HepG2 (cell line): Measurements from ENCODE around the gene TOB1. TPM values are rescaled to one million over a fixed set of nuclear protein-coding genes. Genes with fewer than 3 reads are reported as not detected.

ENCODE experiments used
- CBX1 ChIP-seq: IDR thresholded peaks from one replicate; pipeline ENCODE4 v1.6.1; 2016; ENCODE audit warnings: antibody characterized with exemption, low read depth
- DBP ChIP-seq: sonication (generic); formaldehyde crosslinking; IDR thresholded peaks from 2 replicates; pipeline ENCODE4 v1.4.0; 2020; ENCODE audit warnings: missing genetic modification reagents; ENCODE audit errors: not compliant biosample characterization
- HDAC1 ChIP-seq: sonication (generic); formaldehyde crosslinking; IDR thresholded peaks from 2 replicates; pipeline ENCODE4 v1.5.1; 2020; ENCODE audit warnings: mild to moderate bottlenecking, missing genetic modification reagents
- HMGXB3 ChIP-seq: sonication (generic); formaldehyde crosslinking; IDR thresholded peaks from 2 replicates; pipeline ENCODE4 v1.4.0; 2020; ENCODE audit warnings: missing genetic modification reagents, borderline replicate concordance
- NR2F2 ChIP-seq: IDR thresholded peaks from 2 replicates; pipeline ENCODE4 v1.6.1; 2012; ENCODE audit warnings: low read depth, inconsistent platforms, borderline replicate concordance
- RAD21 ChIP-seq: fragments of 450-650 bp; formaldehyde crosslinking; IDR thresholded peaks from 2 replicates; pipeline ENCODE4 v1.5.0; 2020; ENCODE audit warnings: mild to moderate bottlenecking
- RBAK ChIP-seq: sonication (generic); formaldehyde crosslinking; IDR thresholded peaks from 2 replicates; pipeline ENCODE4 v1.5.1; 2020; ENCODE audit warnings: mild to moderate bottlenecking, missing genetic modification reagents
- RCOR2 ChIP-seq: IDR thresholded peaks from 2 replicates; pipeline ENCODE4 v1.6.1; 2016; ENCODE audit warnings: missing biosample characterization, missing genetic modification reagents
- SALL1 ChIP-seq: sonication (generic); formaldehyde crosslinking; IDR thresholded peaks from 2 replicates; pipeline ENCODE4 v1.8.0; 2022; ENCODE audit warnings: mild to moderate bottlenecking, missing genetic modification reagents
- SP1 ChIP-seq, 2 experiments: fragments of 450-650 bp in 1 of 2; sonication (generic) in 1 of 2; formaldehyde crosslinking in 1 of 2; IDR thresholded peaks; 2 replicates each; pipeline versions ENCODE4 v1.4.0 to v1.6.1; 2016 to 2020; ENCODE audit warnings: missing genetic modification reagents in 1 of 2
- ZBTB25 ChIP-seq: IDR thresholded peaks from 2 replicates; pipeline ENCODE4 v1.6.1; 2018; ENCODE audit warnings: missing genetic modification reagents
- ZFX ChIP-seq: sonication (generic); formaldehyde crosslinking; IDR thresholded peaks from 2 replicates; pipeline ENCODE4 v1.4.0; 2020; ENCODE audit warnings: mild to moderate bottlenecking, low read depth, missing genetic modification reagents, moderate library complexity
- ZMYM4 ChIP-seq: sonication (generic); formaldehyde crosslinking; IDR thresholded peaks from 2 replicates; pipeline ENCODE4 v1.8.1; 2023; ENCODE audit warnings: mild to moderate bottlenecking, missing genetic modification reagents
- ZNF253 ChIP-seq: sonication (generic); formaldehyde crosslinking; IDR thresholded peaks from 2 replicates; pipeline ENCODE4 v1.8.0; 2022; ENCODE audit warnings: mild to moderate bottlenecking, missing genetic modification reagents, borderline replicate concordance
- ZNF512 ChIP-seq: sonication (generic); formaldehyde crosslinking; IDR thresholded peaks from 2 replicates; pipeline ENCODE4 v1.4.0; 2020; ENCODE audit warnings: mild to moderate bottlenecking, missing genetic modification reagents
- ZNF740 ChIP-seq: sonication (generic); formaldehyde crosslinking; IDR thresholded peaks from 2 replicates; pipeline ENCODE4 v1.4.0; 2020; ENCODE audit warnings: missing genetic modification reagents
- ZSCAN29 ChIP-seq: sonication (generic); formaldehyde crosslinking; conservative IDR thresholded peaks from 2 replicates; pipeline ENCODE4 v1.4.0; 2020; ENCODE audit warnings: mild to moderate bottlenecking, missing genetic modification reagents
- ZUFSP ChIP-seq: sonication (generic); formaldehyde crosslinking; IDR thresholded peaks from 2 replicates; pipeline ENCODE4 v1.9.0; 2021; ENCODE audit warnings: missing genetic modification reagents, mild to moderate bottlenecking, borderline replicate concordance
- polyA plus RNA-seq, 8 experiments: library from polyadenylated mRNA; depleted of rRNA in 3 of 8; stranded (reverse) in 7 of 8; unstranded in 1 of 8; fragments of >200 nt; fragmentation: Illumina TruSeq in 4 of 8; extraction: Trizol in 4 of 8; gene quantifications; 2 replicates each; pipeline versions ENCODE4 v1.2.1 to v1.2.3, GENCODE V29; 2011 to 2016; ENCODE audit warnings: low read depth in 4 of 8, missing spikeins in 1 of 8, mixed read lengths in 1 of 8; ENCODE audit not compliant: insufficient read depth in 1 of 8
- total RNA-seq, 5 experiments: library from RNA; depleted of rRNA; stranded (reverse); fragments of >200 nt; fragmentation: Illumina TruSeq; extraction: Trizol; gene quantifications; 2 replicates each; pipeline ENCODE4 v1.2.3, GENCODE V29; 2016; ENCODE audit warnings: low read depth in 1 of 5

Gene TOB1
- total and polyA plus RNA-seq, 2 of the 13 experiments (the other 11 are each of a cell fraction or from before 2014, with no cell fraction given) = 21.9 to 57.7 TPM

- TF ChIP-seq ZUFSP (CRISPR knock-in tag) = no peak
- peak; percentile 31 for TF ChIP-seq CBX1
- peak; percentile 58; the same call in 1 of the 2 replicates for TF ChIP-seq ZBTB25
- TF ChIP-seq ZSCAN29 (CRISPR knock-in tag) = no peak; the same call in 1 of the 2 replicates
- TF ChIP-seq NR2F2 = peak; percentile 54
- TF ChIP-seq SP1 (IDR thresholded peaks at IDR 0.05) = no peak
- TF ChIP-seq SP1 (CRISPR knock-in tag; IDR thresholded peaks at IDR 0.05) = no peak
- TF ChIP-seq SALL1 (CRISPR knock-in tag) = peak; percentile 56
- TF ChIP-seq DBP (CRISPR knock-in tag) = peak; percentile 64
- TF ChIP-seq ZFX (CRISPR knock-in tag) = peak; percentile 86
- no peak for TF ChIP-seq ZNF253 (CRISPR knock-in tag)
- peak; percentile 83; the same call in 1 of the 2 replicates for TF ChIP-seq ZNF740 (CRISPR knock-in tag)
- TF ChIP-seq ZNF512 (CRISPR knock-in tag) = no peak
- TF ChIP-seq HMGXB3 (CRISPR knock-in tag) = no peak
- peak; percentile 16 for TF ChIP-seq HDAC1 (CRISPR knock-in tag)
- 0 out of 2 replicates have a peak, but pooled peaks have one; percentile 13 for TF ChIP-seq RCOR2 (CRISPR knock-in tag)
- TF ChIP-seq RAD21 = peak; percentile 31; the same call in 1 of the 2 replicates
- TF ChIP-seq RBAK = no peak
- TF ChIP-seq ZMYM4 (CRISPR knock-in tag) = peak; percentile 31
These were observed 38.6 kb upstream of the TOB1 start (continued) for GRCh38 chr17:50904518-50905459.
